SK-N-SH (cell line): ENCODE data around the gene CCDC88C. TPM values are rescaled to one million over a fixed set of nuclear protein-coding genes. Genes with fewer than 3 reads are reported as not detected.

Source experiments
- CTCF ChIA-PET: fragments of 300-600, 350-600 bp; formaldehyde crosslinking; extraction: SDS; loops from one replicate; lab custom pipeline; 2021; lab: Yijun Ruan, JAX
- POLR2A ChIA-PET: fragments of 350-600 bp; sonication (Branson Sonifier 250); formaldehyde crosslinking; extraction: SDS; loops from one replicate; lab custom pipeline; 2020; ENCODE audit warnings: antibody characterized with exemption, inconsistent platforms; lab: Yijun Ruan, JAX
- DNase-seq: peaks from one replicate; pipeline ENCODE4 v3.0.0; 2012
- H2AFZ ChIP-seq: fragments of 200-600 bp; sonication (generic); 2 replicates; pipeline ENCODE4 v1.8.1; 2016; ENCODE audit warnings: antibody characterized with exemption, mild to moderate bottlenecking, low read depth
- H3F3A ChIP-seq: fragments of 200-600 bp; sonication (generic); replicated peaks from 2 replicates; pipeline ENCODE3; 2016; ENCODE audit warnings: antibody characterized with exemption, mild to moderate bottlenecking; ENCODE audit not compliant: insufficient read depth
- H3K27ac ChIP-seq, 2 experiments: fragments of 200-500 bp in 1 of 2; fragments of 200-600 bp in 1 of 2; sonication (Bioruptor generic) in 1 of 2; sonication (generic), shearing (Covaris generic) in 1 of 2; 2 replicates each; pipeline versions ENCODE4 v1.5.1 to v1.6.1; 2014 to 2016; ENCODE audit warnings: low read depth in 2 of 2, inconsistent platforms in 1 of 2, low read length in 1 of 2, mild to moderate bottlenecking in 1 of 2, mixed read lengths in 1 of 2
- H3K27me3 ChIP-seq: fragments of 200-600 bp; sonication (generic), shearing (Covaris generic); 2 replicates; pipeline ENCODE4 v1.6.1; 2016; ENCODE audit warnings: mixed run types; ENCODE audit not compliant: insufficient read depth
- H3K36me3 ChIP-seq, 2 experiments: fragments of 200-500 bp in 1 of 2; fragments of 200-600 bp in 1 of 2; sonication (Bioruptor generic) in 1 of 2; sonication (generic) in 1 of 2; replicated peaks in 1 of 2; 2 replicates each; pipeline versions ENCODE3 to v1.5.1; 2014 to 2016; ENCODE audit warnings: low read length in 1 of 2, mild to moderate bottlenecking in 1 of 2; ENCODE audit not compliant: insufficient read depth in 2 of 2, control insufficient read depth in 1 of 2
- H3K4me1 ChIP-seq, 2 experiments: fragments of 200-500 bp in 1 of 2; fragments of 200-600 bp in 1 of 2; sonication (Bioruptor generic) in 1 of 2; sonication (generic), shearing (Covaris generic) in 1 of 2; 2 replicates each; pipeline versions ENCODE4 v1.5.1 to v1.6.1; 2014 to 2016; ENCODE audit warnings: low read depth in 1 of 2, low read length in 1 of 2, mixed run types in 1 of 2; ENCODE audit not compliant: insufficient read depth in 2 of 2, control insufficient read depth in 1 of 2
- H3K4me2 ChIP-seq: fragments of 200-600 bp; sonication (generic), shearing (Covaris generic); 2 replicates; pipeline ENCODE4 v1.6.1; 2017; ENCODE audit warnings: mixed run types
- H3K4me3 ChIP-seq, 2 experiments: fragments of 200-500 bp in 1 of 2; fragments of 200-600 bp in 1 of 2; sonication (Bioruptor generic) in 1 of 2; sonication (generic), shearing (Covaris generic) in 1 of 2; 2 replicates each; pipeline versions ENCODE4 v1.5.1 to v1.8.1; 2014 to 2016; ENCODE audit warnings: low read depth in 2 of 2, inconsistent platforms in 1 of 2, low read length in 1 of 2, mild to moderate bottlenecking in 1 of 2, mixed read lengths in 1 of 2, moderate library complexity in 1 of 2
- H3K79me2 ChIP-seq: fragments of 200-600 bp; sonication (generic); 2 replicates; pipeline ENCODE4 v1.8.1; 2017; ENCODE audit warnings: mild to moderate bottlenecking; ENCODE audit not compliant: insufficient read depth
- H3K9ac ChIP-seq: fragments of 200-600 bp; sonication (generic); 2 replicates; pipeline ENCODE4 v1.6.1; 2017; ENCODE audit warnings: mixed run types
- H3K9me2 ChIP-seq: fragments of 200-600 bp; sonication (generic); 2 replicates; pipeline ENCODE4 v1.6.1; 2017; ENCODE audit warnings: mixed run types
- H3K9me3 ChIP-seq: fragments of 200-600 bp; sonication (generic); 2 replicates; pipeline ENCODE4 v1.6.1; 2017; ENCODE audit warnings: mixed run types, mild to moderate bottlenecking, moderate library complexity
- H4K20me1 ChIP-seq: fragments of 200-600 bp; sonication (generic); 2 replicates; pipeline ENCODE4 v1.6.1; 2017; ENCODE audit warnings: mild to moderate bottlenecking, mixed run types; ENCODE audit not compliant: insufficient read depth
- CHD2 ChIP-seq: fragments of 150-350 bp; IDR thresholded peaks from 2 replicates; pipeline ENCODE4 v1.6.1; 2018; ENCODE audit warnings: low read length; ENCODE audit not compliant: partially characterized antibody
- ELF1 ChIP-seq: IDR thresholded peaks from 2 replicates; pipeline ENCODE4 v1.4.0; 2012
- EP300 ChIP-seq, 2 experiments: IDR thresholded peaks; 2 replicates each; pipeline versions ENCODE4 v1.4.0 to v1.6.1; 2012; ENCODE audit warnings: borderline replicate concordance in 1 of 2, low read depth in 1 of 2, low read length in 1 of 2
- EZH2phosphoT487 ChIP-seq: fragments of 200-600 bp; sonication (generic); IDR thresholded peaks from 2 replicates; pipeline ENCODE4 v1.6.1; 2017; ENCODE audit warnings: low read depth, mixed run types, mild to moderate bottlenecking, antibody characterized with exemption, moderate library complexity, borderline replicate concordance
- FOXJ3 ChIP-seq: sonication (generic); formaldehyde crosslinking; IDR thresholded peaks from 2 replicates; pipeline ENCODE4 v1.5.1; 2020; ENCODE audit warnings: mild to moderate bottlenecking, missing genetic modification reagents
- GATA2 ChIP-seq: sonication (generic); formaldehyde crosslinking; IDR thresholded peaks from 2 replicates; pipeline ENCODE4 v1.5.0; 2020; ENCODE audit warnings: mild to moderate bottlenecking, missing genetic modification reagents
- IRF3 ChIP-seq: fragments of 150-350 bp; IDR thresholded peaks from 2 replicates; pipeline ENCODE4 v1.6.1; 2016; ENCODE audit warnings: mild to moderate bottlenecking, low read depth, low read length
- JUND ChIP-seq: IDR thresholded peaks from 2 replicates; pipeline ENCODE4 v1.4.0; 2012
- MAX ChIP-seq: IDR thresholded peaks from 2 replicates; pipeline ENCODE4 v1.4.0; 2012; ENCODE audit warnings: low read depth
- NRF1 ChIP-seq: IDR thresholded peaks from 2 replicates; pipeline ENCODE4 v1.6.1; 2012; ENCODE audit warnings: low read depth, mild to moderate bottlenecking, low read length
- RCOR1 ChIP-seq: fragments of 150-350 bp; IDR thresholded peaks from 2 replicates; pipeline ENCODE4 v1.6.1; 2017; ENCODE audit warnings: antibody characterized with exemption, low read length
- RFX5 ChIP-seq: IDR thresholded peaks from 2 replicates; pipeline ENCODE4 v1.6.1; 2012; ENCODE audit warnings: mild to moderate bottlenecking, improper control_type of control experiment, low read length
- RXRA ChIP-seq: IDR thresholded peaks from 2 replicates; pipeline ENCODE4 v1.4.0; 2012; ENCODE audit warnings: low read depth, mild to moderate bottlenecking, borderline replicate concordance
- SIN3A ChIP-seq: IDR thresholded peaks from 2 replicates; pipeline ENCODE4 v1.6.1; 2012; ENCODE audit warnings: low read depth, mild to moderate bottlenecking, low read length, moderate library complexity, borderline replicate concordance
- TAF1 ChIP-seq: IDR thresholded peaks from 2 replicates; pipeline ENCODE4 v1.6.1; 2012; ENCODE audit warnings: low read depth, mild to moderate bottlenecking, low read length, moderate library complexity, borderline replicate concordance
- TCF12 ChIP-seq: IDR thresholded peaks from 2 replicates; pipeline ENCODE4 v1.4.0; 2012
- TEAD4 ChIP-seq: IDR thresholded peaks from 2 replicates; pipeline ENCODE4 v1.4.0; 2012; ENCODE audit warnings: mild to moderate bottlenecking, borderline replicate concordance; ENCODE audit not compliant: insufficient read depth
- USF1 ChIP-seq: IDR thresholded peaks from 2 replicates; pipeline ENCODE4 v1.4.0; 2012; ENCODE audit warnings: low read depth, borderline replicate concordance
- USF2 ChIP-seq: fragments of 150-350 bp; IDR thresholded peaks from 2 replicates; pipeline ENCODE4 v1.6.1; 2017; ENCODE audit warnings: antibody characterized with exemption, low read length, low read depth, borderline replicate concordance
- YY1 ChIP-seq: IDR thresholded peaks from 2 replicates; pipeline ENCODE4 v1.4.0; 2012; ENCODE audit warnings: low read depth, mild to moderate bottlenecking
- WGBS: methylation state at CpG from one replicate; pipeline ENCODE4 v1.1.6; 2017; ENCODE audit warnings: low lambda C conversion rate; 5-methylcytosine and 5-hydroxymethylcytosine counted together
- polyA plus RNA-seq, 3 experiments: library from polyadenylated mRNA; depleted of rRNA; stranded (reverse); fragments of >200 nt; gene quantifications; 2 replicates each; pipeline ENCODE4 v1.2.3, GENCODE V29; 2012

Gene CCDC88C
- polyA plus RNA-seq, 1 of the 3 experiments (the other 2 are of a cell fraction): 0.39 TPM

- no peak overlapping the region for H3K4me2 ChIP-seq
- H3K4me1 ChIP-seq: peaks cover 0 to 12% of the 10 kb centered on the region in 2 experiments; a peak in 2 of 4 replicates
- no peaks in the 10 kb centered on the region for H3K79me2 ChIP-seq
- H3K4me3 ChIP-seq: no peak overlapping the region
- H3K27ac ChIP-seq: no peak overlapping the region
- DNase-seq: no peak
- ChIA-PET POLR2A (no interaction called here), CTCF (interaction anchor here (0.8 to 3.9 kb wide), 3 partner anchors 33 to 58 kb away, joined by 3 to 23 read pairs (median 3); no protein-coding TSS in a partner anchor)
- TF ChIP-seq MAX: no peak
- TF ChIP-seq NRF1: no peak
- TF ChIP-seq FOXJ3 (CRISPR knock-in tag): no peak
- TF ChIP-seq USF2: no peak
- TF ChIP-seq RCOR1: no peak
- no peak for TF ChIP-seq ELF1
- no peak for TF ChIP-seq TAF1
- TF ChIP-seq EP300 (IDR thresholded peaks at IDR 0.05; ENCODE audit: borderline replicate concordance in 1 of 2, low read depth in 1 of 2, low read length in 1 of 2): no peak
- no peak for TF ChIP-seq YY1
- no peak for TF ChIP-seq CHD2
- no peak for TF ChIP-seq TCF12
- TF ChIP-seq EZH2phosphoT487: no peak
- no peak for TF ChIP-seq RXRA
- no peak for TF ChIP-seq USF1
- no peak for TF ChIP-seq TEAD4
- no peak for TF ChIP-seq IRF3
- no peak for TF ChIP-seq SIN3A
- no peak for TF ChIP-seq GATA2 (CRISPR knock-in tag)
- no peak for TF ChIP-seq RFX5
- TF ChIP-seq JUND: no peak
- H2AFZ ChIP-seq: no peak overlapping the region
- H3F3A ChIP-seq: no peaks in the 10 kb centered on the region
- no peaks in the 10 kb centered on the region for H3K9me2 ChIP-seq
- WGBS: 78% methylated on average over 17 of the region's 21 CpGs
- no peaks in the 10 kb centered on the region for H3K9me3 ChIP-seq
- H3K27me3 ChIP-seq: no peaks in the 10 kb centered on the region
- no peaks in the 10 kb centered on the region for H3K36me3 ChIP-seq
- H3K9ac ChIP-seq: no peak overlapping the region
- no peaks in the 10 kb centered on the region for H4K20me1 ChIP-seq
These were observed 60.2 kb downstream of the CCDC88C start for GRCh38 chr14:91357272-91358024.
